HG03039 (cell line): ENCODE measurements around the gene PDE7B.

Source experiments
- ATAC-seq: cut with Tn5 transposase; IDR thresholded peaks from one replicate; pipeline ENCODE4 v1.9.1; 2021; ENCODE audit warnings: mild to moderate bottlenecking, moderate library complexity; ENCODE audit not compliant: unreplicated experiment

PDE7B gene

DNA sequence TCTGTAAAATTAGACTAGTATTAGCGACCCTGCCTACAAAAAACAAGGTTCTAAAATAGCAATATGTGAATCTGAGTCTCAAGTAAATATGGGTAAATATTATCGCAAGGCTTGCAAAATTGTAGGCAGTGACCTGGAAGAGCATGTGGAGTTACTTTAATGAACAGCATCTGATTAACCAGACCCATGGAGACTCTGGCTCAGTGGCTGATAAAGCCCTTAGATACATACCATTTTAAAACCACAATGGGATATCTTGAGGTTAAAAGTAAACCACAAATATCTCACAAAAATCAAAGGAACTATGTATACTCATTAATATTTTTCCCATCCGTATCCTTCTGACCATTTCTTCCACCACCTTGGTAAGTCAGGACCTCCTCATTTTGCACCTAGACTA lies 211.6 kb downstream of the PDE7B start:
- ATAC-seq, result no peak

DNA sequence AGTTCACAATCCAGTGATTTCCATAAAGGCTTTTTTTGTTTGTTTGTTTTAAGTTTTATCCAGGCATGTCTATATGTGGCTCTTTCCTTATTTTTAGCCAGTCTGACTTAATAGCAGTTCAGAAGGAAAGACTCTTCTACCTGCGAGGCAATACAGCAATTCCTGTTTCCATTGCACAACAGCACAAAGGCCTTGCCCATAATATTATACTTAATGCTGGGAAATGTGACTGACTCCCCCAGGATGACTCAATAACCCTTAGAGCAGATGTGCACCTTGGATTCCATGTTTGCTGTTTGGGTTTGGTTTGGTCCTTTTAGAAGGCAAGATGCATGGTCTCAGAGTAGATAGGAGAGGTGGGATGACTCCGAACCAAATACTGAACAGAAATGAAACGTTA lies 214.5 kb downstream of the PDE7B start:
- ATAC-seq, result no peak

DNA sequence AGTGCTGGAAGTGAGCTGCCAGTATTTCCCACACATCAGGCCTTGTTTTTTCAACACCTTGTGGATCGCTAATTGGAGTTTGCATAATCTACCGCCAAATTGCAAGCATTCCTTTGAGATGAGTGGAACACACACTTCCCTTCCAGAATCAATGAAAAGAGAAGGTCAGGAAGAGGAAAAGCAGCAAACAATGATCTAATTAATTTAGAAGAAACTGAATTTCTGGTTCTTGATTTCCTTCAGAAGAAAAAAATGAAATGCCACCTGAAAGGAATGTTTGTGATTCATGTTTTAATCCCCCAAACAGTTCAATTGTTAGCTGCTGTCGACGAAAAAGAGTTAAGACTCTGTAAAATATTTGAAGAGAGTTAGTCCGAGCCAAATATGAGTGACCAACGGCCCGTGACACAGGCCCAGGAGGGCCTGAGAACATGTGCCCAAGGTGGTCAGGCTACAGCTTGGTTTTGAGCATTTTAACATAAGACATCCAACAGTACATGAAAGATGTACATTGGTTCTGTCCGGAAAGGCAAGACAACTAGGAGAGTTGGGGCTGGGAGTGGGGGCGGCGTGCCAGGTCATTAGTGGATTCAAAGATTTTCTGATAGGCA lies 216.3 kb downstream of the PDE7B start:
- ATAC-seq, result no peak

DNA sequence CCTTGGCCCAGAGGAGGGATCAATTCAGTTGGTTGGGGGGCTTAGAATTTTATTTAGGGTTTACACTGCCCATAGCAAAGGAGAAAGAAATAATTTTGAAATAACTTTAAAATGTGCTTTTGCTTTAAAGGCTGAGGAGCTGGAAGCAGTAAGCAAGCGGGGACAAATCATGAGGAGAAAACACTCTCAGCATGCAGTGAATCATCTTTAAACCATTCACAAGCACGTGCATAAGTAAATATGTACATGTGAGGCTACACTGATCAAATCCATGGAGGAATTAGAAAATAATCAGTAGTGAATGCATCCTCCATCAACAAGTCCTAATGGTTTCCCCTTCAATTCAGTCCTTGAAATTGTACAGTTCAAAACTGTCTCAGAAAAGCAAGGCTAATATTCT lies 217.6 kb downstream of the PDE7B start:
- no peak for ATAC-seq

DNA sequence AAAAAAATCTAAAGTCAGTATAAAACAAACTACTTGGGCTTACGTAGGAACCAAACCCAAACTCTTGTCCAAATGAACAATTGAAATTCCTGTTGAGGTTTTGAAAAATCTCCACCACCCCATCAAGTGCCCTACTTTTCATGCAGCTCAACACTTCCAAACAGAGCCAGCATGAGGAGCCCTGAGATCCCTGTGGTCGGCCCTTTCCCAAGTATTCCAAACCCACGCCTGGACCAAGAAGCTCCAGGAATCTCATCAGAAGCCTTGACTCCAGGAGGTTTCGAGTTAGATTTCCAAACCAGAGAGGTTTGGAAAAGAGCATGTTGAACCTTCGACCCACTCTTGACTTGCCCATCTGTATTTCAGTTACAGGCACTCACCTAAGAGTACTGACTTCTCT lies 219.3 kb downstream of the PDE7B start:
- no peak for ATAC-seq

DNA sequence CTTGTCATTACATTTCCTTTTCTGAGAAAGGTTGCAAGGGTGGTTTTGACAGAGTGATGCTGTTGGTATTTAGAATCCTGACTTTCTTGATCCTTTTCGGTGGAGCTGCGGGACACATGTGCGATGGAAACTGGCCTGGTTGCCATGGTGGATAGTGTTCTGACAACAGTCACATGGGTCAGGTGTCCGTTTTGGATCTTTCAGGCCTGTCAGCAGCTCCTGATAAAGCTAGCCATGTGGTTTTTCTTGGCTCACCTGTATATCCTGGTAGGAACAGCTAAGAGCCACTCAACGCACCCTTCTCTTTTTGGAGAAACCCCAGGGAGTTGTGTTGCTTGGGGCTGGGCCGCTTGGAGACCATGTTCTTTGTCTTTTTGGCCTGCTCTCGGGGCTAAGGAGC lies 221.2 kb downstream of the PDE7B start:
- no peak for ATAC-seq

DNA sequence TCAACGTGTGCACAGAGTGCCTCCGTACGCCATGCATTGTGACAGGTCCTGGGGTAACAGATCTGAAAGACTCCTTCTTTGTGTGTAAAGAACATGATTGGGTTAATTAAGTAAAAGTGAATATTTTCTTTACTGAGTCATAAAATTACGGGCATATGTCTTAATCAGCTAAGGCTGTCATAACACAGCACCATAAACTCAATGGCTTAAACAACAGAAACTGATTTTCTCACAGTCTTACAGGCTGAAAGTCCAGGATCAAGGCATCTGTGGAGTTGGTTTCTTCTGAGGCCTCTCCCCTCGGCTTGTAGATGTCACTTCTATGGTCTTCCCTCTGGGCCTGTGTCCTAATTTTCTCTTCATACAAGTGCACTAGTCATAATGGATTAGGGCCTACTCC lies 221.7 kb downstream of the PDE7B start:
- no peak for ATAC-seq

DNA sequence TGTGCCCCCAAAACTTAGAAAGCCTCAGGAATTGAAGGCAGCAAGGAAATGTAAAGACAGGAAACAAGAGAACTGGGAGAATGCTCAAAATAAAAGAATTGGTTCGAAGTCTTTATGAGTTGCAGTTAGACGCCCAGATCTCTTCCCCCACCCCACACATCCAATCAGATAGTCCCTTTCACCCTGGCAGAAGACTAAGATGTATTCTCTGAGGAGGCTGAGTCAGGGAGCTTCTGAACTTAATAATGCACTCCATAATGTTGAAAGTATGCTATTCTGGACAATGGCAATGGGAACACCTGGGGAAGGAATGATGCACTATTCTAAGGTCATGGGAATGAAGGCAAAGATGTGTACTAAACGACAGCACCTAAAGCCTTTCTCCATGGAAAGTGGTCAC lies 225.0 kb downstream of the PDE7B start:
- no peak for ATAC-seq

DNA sequence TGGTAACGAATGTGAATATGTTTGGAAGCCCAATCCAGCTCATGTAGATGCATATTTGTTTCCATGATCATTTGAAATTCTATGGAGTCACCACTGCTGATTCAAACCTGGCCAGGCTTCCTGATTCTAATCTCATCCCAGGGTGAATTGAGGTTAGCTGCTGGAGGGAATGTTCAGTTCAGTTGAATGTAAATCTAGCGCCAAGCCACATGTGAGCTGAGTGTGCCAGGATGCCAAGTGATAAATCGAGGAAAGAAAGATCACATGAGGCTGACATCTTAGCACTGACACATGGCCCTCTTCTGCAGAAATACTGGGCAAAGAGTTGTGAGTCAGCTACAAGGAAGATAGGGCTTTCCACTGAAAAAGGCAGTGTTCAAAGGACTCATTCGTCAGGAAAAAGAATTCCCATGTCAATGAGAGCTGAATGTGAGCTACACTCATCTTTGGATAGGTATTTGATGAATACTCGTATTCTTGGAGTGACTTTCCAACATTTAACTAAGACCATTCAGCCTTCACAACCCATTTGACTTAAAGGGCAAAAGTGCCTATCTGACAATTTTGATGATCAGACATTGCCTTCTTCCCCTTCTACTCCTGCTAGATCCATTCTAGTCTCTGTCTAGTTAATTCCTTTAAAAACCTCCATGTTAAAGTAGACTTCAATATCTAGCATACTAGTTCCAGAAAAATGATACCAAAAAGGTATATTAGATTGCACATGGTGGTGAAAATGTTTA lies 226.5 kb downstream of the PDE7B start:
- ATAC-seq, result no peak

DNA sequence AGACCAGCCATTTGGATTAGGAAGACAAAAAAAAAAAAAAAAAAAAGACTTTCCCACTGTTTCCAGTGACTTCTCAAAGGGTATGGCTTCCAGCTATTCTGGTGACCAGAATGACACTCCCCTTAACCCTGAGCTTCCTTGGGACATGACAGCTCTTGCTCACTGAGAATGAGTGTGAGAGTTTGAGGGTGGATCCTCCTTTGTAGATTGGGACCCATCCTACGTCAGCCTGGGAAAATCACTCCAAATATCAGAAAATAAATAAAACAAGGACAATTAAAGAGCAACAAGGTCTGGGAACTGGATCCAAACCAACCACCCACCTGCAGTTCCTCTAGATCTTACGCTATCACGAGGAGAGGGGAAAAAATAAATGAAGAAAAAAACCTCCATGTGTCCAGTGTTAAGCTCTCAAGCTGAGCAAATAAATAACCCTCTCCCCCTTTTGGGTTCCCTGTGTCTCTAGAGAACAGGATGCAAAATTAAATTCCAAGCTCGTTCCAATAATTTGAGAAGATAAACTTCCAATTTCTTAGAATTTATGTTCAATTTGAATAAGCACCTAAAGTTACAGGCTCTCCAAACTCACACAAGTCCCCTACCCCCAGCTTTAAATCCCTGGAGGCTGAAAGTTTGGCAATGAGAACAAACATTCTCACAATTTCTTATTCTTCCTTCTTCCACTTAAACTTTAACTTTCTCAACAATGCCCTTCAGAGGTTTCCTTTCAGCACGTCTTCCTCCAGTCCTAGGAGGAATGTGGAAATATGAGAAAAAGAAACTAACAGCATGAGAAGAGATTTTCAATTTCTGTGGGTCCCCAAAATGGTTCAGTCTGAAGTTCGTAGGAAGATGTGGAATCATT lies 228.4 kb downstream of the PDE7B start:
- no peak for ATAC-seq

DNA sequence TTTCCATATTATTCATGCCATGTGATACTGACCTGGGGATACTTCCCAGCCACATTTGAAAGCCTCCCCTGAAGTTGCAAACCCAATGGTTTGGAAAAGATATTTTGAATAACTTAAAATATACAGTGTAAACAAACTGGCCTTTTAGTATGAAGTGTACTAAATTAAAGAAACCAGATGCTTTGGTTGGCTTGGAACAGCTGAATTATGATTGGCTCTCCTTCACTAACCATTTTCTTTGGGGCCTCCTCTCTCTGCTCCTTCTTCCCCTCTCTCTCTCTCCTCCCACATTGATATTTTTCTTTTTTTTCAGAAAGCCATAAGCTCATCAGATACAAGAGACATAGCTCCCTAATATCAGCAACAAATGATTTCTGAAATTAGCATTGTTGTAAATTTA lies 232.0 kb downstream of the PDE7B start:
- ATAC-seq, result no peak

DNA sequence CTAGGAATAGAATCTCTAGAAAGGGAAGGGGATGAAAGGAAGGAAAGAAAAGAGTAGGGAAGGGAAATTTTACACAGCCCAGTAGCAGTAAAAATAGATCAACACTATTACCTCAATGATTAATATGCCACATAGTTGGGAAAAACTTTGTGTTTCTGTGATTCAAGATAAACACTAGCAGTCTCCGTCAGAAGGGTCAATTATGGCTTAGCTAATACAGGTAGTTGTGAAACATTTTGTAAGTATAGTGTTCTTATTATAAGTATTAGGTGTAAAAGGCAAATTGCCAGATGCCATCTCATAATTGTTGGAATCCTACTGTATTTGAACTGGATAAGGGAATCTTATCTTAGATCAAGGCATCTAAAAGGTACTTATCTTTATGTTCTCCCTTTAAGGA lies 232.9 kb downstream of the PDE7B start:
- ATAC-seq, result no peak

DNA sequence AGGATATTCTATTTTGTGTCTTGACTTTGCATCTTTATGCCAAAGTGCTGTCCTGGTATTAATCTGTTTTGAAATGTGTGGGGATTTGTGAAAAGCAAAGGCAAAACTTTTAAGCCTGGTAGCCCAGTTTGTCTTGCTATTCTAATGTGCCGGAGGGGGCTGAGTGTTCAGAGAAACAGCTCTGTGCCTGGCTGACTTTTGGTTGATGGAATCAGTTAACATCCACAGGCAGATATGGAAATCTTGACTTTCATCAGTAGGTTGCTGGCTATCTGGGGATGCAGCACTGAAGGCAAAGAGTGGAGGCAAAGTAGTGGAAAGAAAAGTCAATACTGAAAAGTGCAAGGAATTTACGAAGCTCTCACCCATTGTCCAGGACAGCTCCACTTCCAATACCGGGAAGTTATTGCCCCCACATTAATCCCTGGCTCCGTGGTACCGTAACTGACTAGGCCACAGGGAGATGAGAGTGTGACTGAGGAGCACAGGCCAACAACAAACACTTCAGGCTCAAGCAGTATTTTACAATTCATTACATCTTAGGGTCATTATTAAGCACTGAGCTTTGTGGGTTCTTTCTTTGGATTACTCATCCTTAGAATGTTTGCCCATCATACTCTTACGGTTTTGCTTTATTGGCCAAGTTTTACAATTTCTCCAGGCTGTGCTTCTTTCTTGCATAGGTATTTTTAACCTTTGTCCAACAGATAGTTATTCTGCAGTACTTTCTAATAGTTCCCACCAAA lies 234.0 kb downstream of the PDE7B start:
- ATAC-seq, result no peak

DNA sequence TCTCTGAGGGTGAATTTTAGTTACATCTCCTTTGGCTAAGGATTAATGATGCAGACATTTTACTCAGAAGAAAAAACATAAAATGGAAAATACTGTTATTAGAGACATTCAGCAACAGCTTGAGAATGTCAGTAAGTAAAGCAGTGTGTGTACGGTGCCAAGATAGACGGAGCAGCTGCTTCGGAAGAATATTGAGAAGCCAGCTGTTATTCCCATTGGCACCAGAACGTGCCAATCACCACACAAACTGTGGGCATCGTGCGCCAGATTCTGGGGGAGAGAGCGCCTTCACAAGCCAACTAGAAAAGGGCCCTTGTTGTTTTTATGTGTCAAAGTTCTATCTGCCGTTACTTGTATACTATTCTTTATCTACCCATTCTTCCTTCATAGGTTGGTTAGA lies 235.2 kb downstream of the PDE7B start:
- ATAC-seq, result no peak

DNA sequence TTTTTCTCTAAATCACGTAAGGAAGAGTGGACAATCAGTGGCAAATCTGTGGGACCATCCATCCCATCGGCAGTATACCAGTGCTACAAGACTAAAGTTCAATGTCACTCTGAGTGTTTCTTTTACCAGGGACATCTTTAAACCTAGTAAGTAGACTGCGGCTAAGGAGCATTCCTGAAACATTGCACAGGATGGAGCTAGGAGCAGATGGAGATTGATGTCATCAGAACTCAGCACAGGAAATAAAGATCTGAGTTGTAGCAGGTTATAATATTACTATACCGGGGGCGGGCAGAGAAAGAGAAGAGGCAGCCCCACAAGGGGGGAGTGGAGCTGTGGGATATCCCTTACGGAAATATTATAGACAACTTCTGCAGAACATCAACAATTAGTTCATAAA lies 236.5 kb downstream of the PDE7B start:
- ATAC-seq, result no peak

DNA sequence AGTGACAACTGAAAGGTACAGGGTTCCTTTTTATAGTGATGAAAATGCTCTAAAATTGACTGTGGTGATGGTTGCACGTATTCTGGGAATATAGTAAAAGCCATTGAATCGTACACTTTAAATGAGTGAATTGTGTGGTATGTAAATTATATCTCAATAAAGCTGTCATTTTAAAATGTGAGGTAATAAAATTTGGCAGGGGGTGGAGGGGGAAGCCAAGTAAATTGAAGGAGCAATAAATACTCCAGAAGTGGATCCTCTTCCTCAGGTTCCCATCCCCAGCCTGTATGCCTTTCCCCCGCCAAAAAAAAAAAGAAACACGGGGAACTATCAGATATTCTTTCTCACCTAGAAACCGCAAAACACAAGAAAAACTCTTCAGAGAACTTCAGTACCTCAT lies 237.2 kb downstream of the PDE7B start:
- no peak for ATAC-seq

DNA sequence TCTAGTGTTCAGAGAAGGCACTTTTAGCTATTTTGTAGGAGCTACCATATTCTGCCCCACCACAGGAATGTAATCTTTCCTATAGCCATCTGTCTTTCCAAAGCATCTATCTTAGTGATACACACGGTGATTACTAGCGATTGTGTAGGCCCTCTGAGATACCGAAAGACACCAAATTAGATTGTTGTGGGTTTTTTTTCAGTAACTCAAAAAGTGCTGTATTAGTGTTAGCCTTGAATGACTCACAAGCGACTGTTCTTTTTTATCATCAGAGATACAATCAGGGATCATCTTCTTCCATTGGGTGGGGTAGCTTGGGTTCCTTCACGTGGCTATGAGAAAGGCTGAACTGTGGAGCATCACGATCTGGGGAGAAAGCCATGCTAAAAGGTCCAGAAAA lies 238.4 kb downstream of the PDE7B start:
- ATAC-seq, result no peak

DNA sequence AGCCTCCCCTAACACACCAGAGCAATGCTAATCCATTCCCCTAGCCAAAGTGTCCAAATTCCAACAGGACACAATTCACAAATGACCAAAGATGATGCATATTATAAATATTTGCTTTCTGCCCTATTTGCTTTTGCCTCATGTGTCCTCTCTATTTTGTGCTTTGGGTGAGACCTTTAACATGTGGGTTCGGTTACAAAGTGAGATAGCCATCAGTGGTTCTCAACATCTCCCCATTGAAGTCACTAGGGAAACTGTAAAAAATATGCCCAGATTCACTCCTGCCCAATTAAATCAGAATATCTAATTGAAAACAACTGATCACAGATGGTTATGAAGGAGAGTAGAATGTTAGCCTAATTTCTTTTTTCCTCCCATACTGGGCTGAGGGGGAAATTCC lies 239.4 kb downstream of the PDE7B start:
- ATAC-seq, result no peak

DNA sequence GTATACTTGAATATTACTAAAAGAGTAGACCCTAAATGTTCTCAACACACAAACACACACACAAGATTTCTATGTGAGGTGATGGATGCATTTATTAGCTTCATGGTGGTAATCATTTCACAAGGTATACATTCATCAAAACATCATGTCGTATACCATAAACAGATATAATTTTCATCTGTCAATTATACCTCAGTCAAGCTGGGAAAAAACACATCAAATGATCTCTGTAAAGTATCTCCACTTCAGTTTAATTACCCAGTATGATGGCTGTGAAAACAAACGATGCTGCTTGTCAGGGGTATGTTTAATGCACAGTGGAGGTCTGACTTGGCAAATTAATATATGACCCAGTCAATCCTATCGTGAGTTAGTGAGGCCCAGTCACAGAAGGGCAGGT lies 241.4 kb downstream of the PDE7B start:
- no peak for ATAC-seq

DNA sequence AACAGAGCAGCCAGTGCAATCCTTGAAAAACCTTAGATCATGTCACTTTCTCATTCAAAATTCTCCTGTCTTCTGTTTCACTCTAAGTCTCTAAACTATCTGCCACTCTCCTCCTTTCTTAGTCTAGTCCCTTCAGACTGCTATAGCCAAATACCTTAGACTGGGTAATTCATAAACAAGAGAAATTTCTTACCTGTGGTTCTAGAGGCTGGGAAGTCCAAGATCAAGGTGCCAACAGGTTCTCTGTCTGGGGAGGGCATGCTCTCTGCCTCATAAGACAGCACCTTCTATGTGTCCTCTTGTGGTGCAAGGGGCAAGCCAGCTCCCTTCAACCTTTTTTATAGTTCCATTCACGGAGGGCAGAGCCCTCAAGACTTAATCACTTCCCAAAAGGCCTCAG lies 242.3 kb downstream of the PDE7B start:
- ATAC-seq, result no peak

DNA sequence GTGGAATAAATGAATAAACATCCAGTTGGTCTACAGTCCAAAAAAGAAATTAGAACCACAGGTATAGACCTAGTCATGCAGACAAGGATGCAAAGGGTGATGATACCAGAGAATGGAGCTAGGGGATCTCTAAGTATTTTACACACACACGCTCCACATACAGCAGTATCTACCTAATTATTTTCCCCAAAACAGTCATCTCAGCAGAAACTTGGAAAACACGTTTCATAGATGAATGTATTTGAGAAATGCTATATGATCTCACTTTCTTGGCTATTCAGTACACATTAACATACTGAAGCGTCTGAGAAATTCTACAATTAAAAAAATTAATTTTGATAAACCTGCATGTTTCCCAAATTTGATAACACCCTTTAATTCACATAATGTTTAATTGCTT lies 243.3 kb downstream of the PDE7B start:
- no peak for ATAC-seq
